H1 (cell line): ENCODE measurements around the gene ZNF646. TPM values are rescaled to one million over a fixed set of nuclear protein-coding genes. Genes with fewer than 3 reads are reported as not detected.

Source experiments
- CTCF ChIA-PET: fragments of 300-600 bp; sonication (Branson Sonifier 250); formaldehyde crosslinking; loops from one replicate; lab custom pipeline; 2021; ENCODE audit not compliant: partially characterized antibody; lab: Charles Lee
- POLR2A ChIA-PET: fragments of 300-600 bp; sonication (Branson Sonifier 250); formaldehyde crosslinking; loops from one replicate; lab custom pipeline; 2021; ENCODE audit warnings: inconsistent platforms; ENCODE audit not compliant: partially characterized antibody; lab: Charles Lee
- DNase-seq, 2 experiments: peaks; one replicate each; pipeline versions ENCODE4 v3.0.0 to v3.0.0-alpha.2; 2010 to 2022; ENCODE audit warnings: low spot score in 2 of 2, low read depth in 1 of 2, mixed read lengths in 1 of 2
- FAIRE-seq: peaks from 2 replicates; lab custom pipeline; 2011; peaks lifted over from hg19 to GRCh38; lab: Jason Lieb, UNC
- H2AFZ ChIP-seq: 2 replicates; pipeline ENCODE4 v1.8.1; 2012; ENCODE audit warnings: low read length, inconsistent platforms
- H2AK5ac ChIP-seq: 2 replicates; pipeline ENCODE4 v1.6.1; 2013; ENCODE audit warnings: low read depth, low read length
- H2BK120ac ChIP-seq: replicated peaks from 2 replicates; pipeline ENCODE3; 2013; ENCODE audit warnings: low read depth, low read length, inconsistent platforms
- H2BK12ac ChIP-seq: 2 replicates; pipeline ENCODE4 v1.6.1; 2013; ENCODE audit warnings: low read depth, low read length
- H2BK15ac ChIP-seq: 2 replicates; pipeline ENCODE4 v1.6.1; 2013; ENCODE audit warnings: low read length
- H2BK20ac ChIP-seq: 2 replicates; pipeline ENCODE4 v1.6.1; 2013; ENCODE audit warnings: low read length
- H2BK5ac ChIP-seq: 2 replicates; pipeline ENCODE4 v1.6.1; 2013; ENCODE audit warnings: low read depth, low read length
- H3K14ac ChIP-seq: 2 replicates; pipeline ENCODE4 v1.6.1; 2013; ENCODE audit warnings: inconsistent platforms; ENCODE audit not compliant: insufficient read length
- H3K18ac ChIP-seq: 2 replicates; pipeline ENCODE4 v1.6.1; 2013; ENCODE audit warnings: low read length; ENCODE audit errors: extremely low read depth
- H3K23ac ChIP-seq: 2 replicates; pipeline ENCODE4 v1.6.1; 2013; ENCODE audit warnings: inconsistent platforms; ENCODE audit not compliant: insufficient read length
- H3K23me2 ChIP-seq: 2 replicates; pipeline ENCODE4 v1.6.1; 2013; ENCODE audit warnings: low read depth, low read length
- H3K27ac ChIP-seq: 2 replicates; pipeline ENCODE4 v1.6.1; 2011; ENCODE audit warnings: low read depth, low read length, inconsistent platforms
- H3K27me3 ChIP-seq, 4 experiments: replicated peaks in 1 of 4; 1 replicate in 1 of 4; 2 replicates in 3 of 4; pipeline versions ENCODE4 v1.6.1 to v1.8.1; 2011 to 2013; ENCODE audit warnings: low read length in 3 of 4, mild to moderate bottlenecking in 3 of 4, inconsistent platforms in 2 of 4, mixed read lengths in 2 of 4, moderate library complexity in 1 of 4; ENCODE audit not compliant: control insufficient read depth in 3 of 4, insufficient read depth in 3 of 4; ENCODE audit errors: extremely low read depth in 1 of 4
- H3K36me3 ChIP-seq, 4 experiments: 2 replicates each; pipeline versions ENCODE4 v1.6.1 to v1.8.1; 2011 to 2013; ENCODE audit warnings: mild to moderate bottlenecking in 4 of 4, low read length in 3 of 4, moderate library complexity in 2 of 4, control low read depth in 1 of 4, inconsistent platforms in 1 of 4; ENCODE audit not compliant: insufficient read depth in 4 of 4, control insufficient read depth in 2 of 4
- H3K4ac ChIP-seq: replicated peaks from 2 replicates; pipeline ENCODE3; 2013; ENCODE audit warnings: low read length, low read depth, mixed read lengths, inconsistent platforms; ENCODE audit not compliant: insufficient read length
- H3K4me1 ChIP-seq, 4 experiments: replicated peaks in 1 of 4; 1 replicate in 1 of 4; 2 replicates in 3 of 4; pipeline versions ENCODE4 v1.6.1 to v1.8.1; 2011 to 2013; ENCODE audit warnings: low read length in 3 of 4, inconsistent platforms in 2 of 4, mixed read lengths in 1 of 4; ENCODE audit not compliant: insufficient read depth in 4 of 4, control insufficient read depth in 3 of 4
- H3K4me2 ChIP-seq, 2 experiments: 2 replicates each; pipeline versions ENCODE4 v1.6.1 to v1.8.1; 2011 to 2013; ENCODE audit warnings: low read depth in 2 of 2, low read length in 2 of 2, control low read depth in 1 of 2, inconsistent platforms in 1 of 2, mild to moderate bottlenecking in 1 of 2; ENCODE audit not compliant: insufficient read depth in 1 of 2
- H3K4me3 ChIP-seq, 4 experiments: fragments of 200-600, 300-600 bp in 1 of 4; sonication (generic), shearing (Covaris generic), sonication (Bioruptor Twin) in 1 of 4; 2 replicates each; pipeline versions ENCODE4 v1.5.1 to v1.8.1; 2011 to 2016; ENCODE audit warnings: low read length in 4 of 4, low read depth in 3 of 4, control low read depth in 2 of 4, inconsistent platforms in 2 of 4, mild to moderate bottlenecking in 2 of 4, mixed read lengths in 1 of 4, moderate library complexity in 1 of 4; ENCODE audit not compliant: insufficient read depth in 2 of 4; ENCODE audit errors: extremely low read depth in 1 of 4
- H3K56ac ChIP-seq: replicated peaks from 2 replicates; pipeline ENCODE3; 2013; ENCODE audit warnings: low read depth, mild to moderate bottlenecking, mixed read lengths, low read length, inconsistent platforms; ENCODE audit not compliant: insufficient read length
- H3K79me1 ChIP-seq: 2 replicates; pipeline ENCODE4 v1.6.1; 2013; ENCODE audit warnings: low read depth, low read length, control low read depth
- H3K79me2 ChIP-seq, 2 experiments: 2 replicates each; pipeline versions ENCODE4 v1.6.1 to v1.8.1; 2012 to 2013; ENCODE audit warnings: low read length in 2 of 2, mild to moderate bottlenecking in 2 of 2, inconsistent platforms in 1 of 2; ENCODE audit not compliant: insufficient read depth in 2 of 2, control insufficient read depth in 1 of 2
- H3K9ac ChIP-seq, 4 experiments: replicated peaks in 1 of 4; 1 replicate in 1 of 4; 2 replicates in 3 of 4; pipeline versions ENCODE4 v1.6.1 to v1.8.1; 2011 to 2013; ENCODE audit warnings: low read depth in 3 of 4, low read length in 3 of 4, control low read depth in 2 of 4, mild to moderate bottlenecking in 2 of 4, moderate library complexity in 2 of 4, inconsistent platforms in 1 of 4; ENCODE audit errors: extremely low read depth in 1 of 4
- H3K9me3 ChIP-seq, 2 experiments: 2 replicates each; pipeline versions ENCODE4 v1.6.1 to v1.8.1; 2012 to 2013; ENCODE audit warnings: mild to moderate bottlenecking in 2 of 2, moderate library complexity in 2 of 2, control low read depth in 1 of 2, inconsistent platforms in 1 of 2, low read depth in 1 of 2, low read length in 1 of 2, mixed read lengths in 1 of 2; ENCODE audit not compliant: insufficient read depth in 2 of 2
- H4K20me1 ChIP-seq, 2 experiments: replicated peaks in 1 of 2; 2 replicates each; pipeline versions ENCODE3 to v1.8.1; 2011 to 2013; ENCODE audit warnings: inconsistent platforms in 2 of 2, low read length in 2 of 2, mild to moderate bottlenecking in 1 of 2; ENCODE audit not compliant: insufficient read depth in 2 of 2, control insufficient read depth in 1 of 2
- H4K5ac ChIP-seq: 2 replicates; pipeline ENCODE4 v1.6.1; 2013; ENCODE audit warnings: low read length, low read depth, mixed read lengths, inconsistent platforms; ENCODE audit not compliant: insufficient read length
- H4K8ac ChIP-seq: 2 replicates; pipeline ENCODE4 v1.8.0; 2013; ENCODE audit warnings: mild to moderate bottlenecking, moderate library complexity, low read length, inconsistent platforms; ENCODE audit not compliant: insufficient read depth; ENCODE audit errors: extremely low read depth
- H4K91ac ChIP-seq: replicated peaks from 2 replicates; pipeline ENCODE3; 2013; ENCODE audit warnings: low read length, mixed read lengths, inconsistent platforms; ENCODE audit not compliant: insufficient read length
- CBX5 ChIP-seq: fragments of 300-800, 300-1000 bp; sonication (generic); IDR thresholded peaks from 2 replicates; pipeline ENCODE4 v1.7.1; 2016; ENCODE audit warnings: antibody characterized with exemption, low read length, low read depth
- CBX8 ChIP-seq: fragments of 300-800, 300-1000 bp; sonication (generic); IDR thresholded peaks from 2 replicates; pipeline ENCODE4 v1.7.1; 2016; ENCODE audit warnings: low read depth, low read length, borderline replicate concordance
- CREB1 ChIP-seq: IDR thresholded peaks from 2 replicates; pipeline ENCODE4 v1.6.1; 2012; ENCODE audit warnings: inconsistent platforms
- EGR1 ChIP-seq: IDR thresholded peaks from 2 replicates; pipeline ENCODE4 v1.6.1; 2011; ENCODE audit warnings: low read depth, low read length, borderline replicate concordance
- EP300 ChIP-seq, 2 experiments: IDR thresholded peaks; 1 replicate in 1 of 2; 2 replicates in 1 of 2; pipeline ENCODE4 v1.6.1; 2011 to 2012; ENCODE audit warnings: low read depth in 2 of 2, low read length in 2 of 2, mild to moderate bottlenecking in 2 of 2, borderline replicate concordance in 1 of 2, inconsistent platforms in 1 of 2, moderate library complexity in 1 of 2
- KDM4A ChIP-seq: IDR thresholded peaks from one replicate; pipeline ENCODE4 v1.7.1; 2012; ENCODE audit warnings: low read depth, mild to moderate bottlenecking, moderate library complexity, low read length, inconsistent platforms; ENCODE audit not compliant: severe bottlenecking
- MAFK ChIP-seq: IDR thresholded peaks from 2 replicates; pipeline ENCODE4 v1.6.1; 2012; ENCODE audit warnings: low read depth, mild to moderate bottlenecking, improper control_type of control experiment, low read length
- POLR2A ChIP-seq, 2 experiments: IDR thresholded peaks; 1 replicate in 1 of 2; 2 replicates in 1 of 2; pipeline ENCODE4 v1.6.1; 2011; ENCODE audit warnings: low read depth in 2 of 2, low read length in 2 of 2, mild to moderate bottlenecking in 2 of 2; ENCODE audit errors: control extremely low read depth in 1 of 2
- POU5F1 ChIP-seq: IDR thresholded peaks from 2 replicates; pipeline ENCODE4 v1.6.1; 2011; ENCODE audit warnings: low read depth, mild to moderate bottlenecking, low read length, moderate library complexity
- SAP30 ChIP-seq: fragments of 300-600 bp; sonication (generic); IDR thresholded peaks from 2 replicates; pipeline ENCODE4 v1.7.1; 2012; ENCODE audit warnings: low read length, moderate library complexity, mild to moderate bottlenecking, inconsistent platforms; ENCODE audit not compliant: insufficient read depth, insufficient replicate concordance
- SIN3A ChIP-seq, 2 experiments: IDR thresholded peaks in 1 of 2; conservative IDR thresholded peaks in 1 of 2; 2 replicates each; pipeline ENCODE4 v1.6.1; 2011 to 2012; ENCODE audit warnings: low read length in 2 of 2, improper control_type of control experiment in 1 of 2, low read depth in 1 of 2, mild to moderate bottlenecking in 1 of 2
- SP2 ChIP-seq: IDR thresholded peaks from 2 replicates; pipeline ENCODE4 v1.6.1; 2012; ENCODE audit warnings: mild to moderate bottlenecking, low read length, inconsistent platforms
- SUZ12 ChIP-seq: fragments of 200-600 bp; sonication (generic); IDR thresholded peaks from 2 replicates; pipeline ENCODE4 v1.6.1; 2012; ENCODE audit warnings: mild to moderate bottlenecking, inconsistent platforms, low read length, moderate library complexity, mixed read lengths
- WGBS, 2 experiments: shearing (Covaris generic) in 1 of 2; methylation state at CpG; one replicate each; pipeline versions ENCODE4 v1.1.6 to v1.1.7; 2013 to 2015; ENCODE audit warnings: low lambda C conversion rate in 2 of 2, mixed read lengths in 2 of 2, inconsistent platforms in 1 of 2, low coverage in 1 of 2, missing lambda C conversion rate in 1 of 2; ENCODE audit not compliant: insufficient replicate concordance in 2 of 2, insufficient coverage in 1 of 2, insufficient read length in 1 of 2; ENCODE audit errors: extremely low coverage in 1 of 2, missing lambda C conversion rate in 1 of 2; 5-methylcytosine and 5-hydroxymethylcytosine counted together
- polyA plus RNA-seq, 7 experiments: library from polyadenylated mRNA; depleted of rRNA in 3 of 7; stranded (reverse) in 5 of 7; unstranded in 2 of 7; fragments of >200 nt in 5 of 7; fragments of 200-250 nt in 2 of 7; gene quantifications; 1 replicate in 5 of 7; 2 replicates in 1 of 7; 4 replicates in 1 of 7; pipeline versions ENCODE4 v1.2.1 to v1.2.3, GENCODE V29; 2011 to 2013; ENCODE audit warnings: missing spikeins in 2 of 7, mixed read lengths in 2 of 7
- total RNA-seq: library from RNA; stranded (reverse); fragmentation: NEBNext Ultra II Directional; extraction: Animal tissue kit (Norgen Biotek cat#: 25700); gene quantifications from 2 replicates; pipeline ENCODE4 v1.2.1, GENCODE V29; 2021

The ZNF646 gene
- total and polyA plus RNA-seq, 2 of the 8 experiments (the other 6 are each of a cell fraction or from before 2014, with no cell fraction given) = 6.5 to 25.0 TPM

DNA sequence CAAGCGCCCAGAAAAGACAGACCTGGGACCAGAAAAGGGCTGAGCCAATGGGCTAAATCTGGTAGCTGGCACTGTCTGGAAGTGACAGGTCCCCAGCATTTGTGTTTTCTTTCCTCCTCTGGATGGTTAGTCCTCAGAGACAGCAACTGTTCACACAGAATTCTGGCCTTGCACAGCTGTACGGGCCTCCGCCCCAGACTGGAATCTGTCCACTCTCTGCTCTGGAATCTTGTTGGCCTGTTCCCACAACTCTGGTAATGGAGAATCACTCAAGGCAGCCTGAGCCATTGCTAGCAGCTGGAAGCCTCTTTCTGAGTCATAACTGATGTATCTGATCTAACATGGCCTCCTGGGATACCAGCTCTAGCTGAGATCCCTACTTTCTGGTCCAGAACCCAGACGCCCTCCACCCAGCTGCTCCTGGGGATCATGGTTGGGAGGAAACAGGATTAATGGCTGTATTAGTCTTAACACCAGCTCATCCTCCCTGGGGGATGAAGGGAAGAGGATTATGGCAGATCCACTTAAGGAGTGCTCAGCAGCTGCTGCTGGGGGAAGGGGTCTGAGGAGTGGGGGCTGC lies 9.2 kb upstream of the ZNF646 start:
- Histone ChIP-seq H4K5ac (no peak overlapping the region), H3K14ac (no peak overlapping the region), H2BK12ac (no peak overlapping the region), H3K79me1 (peaks cover 10% of the 10 kb centered on the region; the same call in 1 of the 2 replicates), H3K18ac (no peak overlapping the region), H3K9ac (no peak overlapping the region), H3K79me2 (peaks cover 0 to 34% of the 10 kb centered on the region in 2 experiments; a peak in 2 of 4 replicates), H3K56ac (no peak overlapping the region), H3K4me2 (no peak overlapping the region), H3K23me2 (no peaks in the 10 kb centered on the region; the same call in 1 of the 2 replicates), H3K27ac (no peak overlapping the region), H3K36me3 (peaks cover 6 to 28% (median 14%) of the 10 kb centered on the region in 4 experiments; a peak in 6 of 8 replicates), H4K20me1 (peaks cover 0 to 16% of the 10 kb centered on the region in 2 experiments), H3K4me1 (no peaks in the 10 kb centered on the region), H3K4ac (no peak overlapping the region), H2AFZ (no peak overlapping the region), H3K27me3 (no peaks in the 10 kb centered on the region), H4K8ac (no peak overlapping the region; the same call in 1 of the 2 replicates), H4K91ac (no peak overlapping the region), H2BK120ac (no peak overlapping the region), H2BK15ac (no peak overlapping the region), H2BK5ac (no peak overlapping the region), H2AK5ac (no peak overlapping the region), H3K9me3 (no peaks in the 10 kb centered on the region), H2BK20ac (no peak overlapping the region), H3K23ac (no peak overlapping the region), H3K4me3 (no peak overlapping the region)
- no peak for FAIRE-seq
- DNase-seq = no peak
- ChIA-PET CTCF (interaction anchor here (1.1 to 2.3 kb wide), 3 partner anchors 15 to 87 kb away, joined by 5 to 7 read pairs (median 5); no protein-coding TSS in a partner anchor), POLR2A (interaction anchor here (0.7 to 2.3 kb wide), 6 partner anchors 9 to 908 kb away, joined by 3 to 10 read pairs (median 4); partner anchors contain the start of genes FUS, KAT8, ZNF646 and ZNF668)
- 85% methylated on average over 4 of the region's 4 CpGs; no CpG with 5 or more reads in 1 of the 2 experiments for WGBS, 2 experiments
- TF ChIP-seq CBX5 (no peak), MAFK (no peak), CBX8 (no peak), POLR2A (IDR thresholded peaks at IDR 0.05; ENCODE audit: control extremely low read depth in 1 of 2, low read depth in 2 of 2, low read length in 2 of 2) (no peak), KDM4A (no peak), SUZ12 (no peak), EGR1 (no peak), SP2 (no peak), EP300 (IDR thresholded peaks at IDR 0.05; ENCODE audit: borderline replicate concordance in 1 of 2, low read depth in 2 of 2, low read length in 2 of 2) (no peak), SIN3A (conservative IDR thresholded peaks at IDR 0.05 in 1 of 2, IDR thresholded peaks at IDR 0.05 in 1 of 2; ENCODE audit: low read depth in 1 of 2, low read length in 2 of 2) (no peak), CREB1 (no peak), SAP30 (no peak), POU5F1 (no peak)
